K562 (cell line): ENCODE results near the gene ALOX5.

Experiments used
- EP300 ChIP-seq: IDR thresholded peaks from 2 replicates; pipeline ENCODE4 v1.6.1; 2012; ENCODE audit warnings: low read length, improper control_type of control experiment
- ETS2 ChIP-seq: IDR thresholded peaks from 2 replicates; pipeline ENCODE4 v1.6.1; 2016; ENCODE audit warnings: borderline replicate concordance, missing genetic modification characterization, mild to moderate bottlenecking, moderate library complexity, missing compliant biosample characterization; ENCODE audit not compliant: poor library complexity, severe bottlenecking
- HIVEP1 ChIP-seq: fragments of 250-450 bp; sonication (Bioruptor Pico); IDR thresholded peaks from 2 replicates; pipeline ENCODE4 v1.4.0; 2020; ENCODE audit warnings: mild to moderate bottlenecking
- MYNN ChIP-seq, 2 experiments: sonication (generic); formaldehyde crosslinking in 1 of 2; IDR thresholded peaks; 2 replicates each; pipeline versions ENCODE4 v1.5.0 to v1.6.1; 2016 to 2020; ENCODE audit warnings: antibody characterized with exemption in 1 of 2, missing genetic modification reagents in 1 of 2
- NONO ChIP-seq, 2 experiments: fragments of 200-400 bp in 1 of 2; fragments of 450-650 bp in 1 of 2; formaldehyde crosslinking in 1 of 2; IDR thresholded peaks; 2 replicates each; pipeline ENCODE4 v1.6.1; 2017; ENCODE audit warnings: low read depth in 2 of 2, mild to moderate bottlenecking in 2 of 2, moderate library complexity in 2 of 2, low read length in 1 of 2
- PRPF4 ChIP-seq: fragments of 200-400 bp; formaldehyde crosslinking; IDR thresholded peaks from one replicate; pipeline ENCODE4 v1.6.1; 2017; ENCODE audit warnings: low read length, low read depth, mild to moderate bottlenecking; ENCODE audit not compliant: insufficient read depth, poor library complexity, severe bottlenecking
- YY1 ChIP-seq, 3 experiments: IDR thresholded peaks; 2 replicates each; pipeline ENCODE4 v1.6.1; 2011; ENCODE audit warnings: low read length in 2 of 3, mild to moderate bottlenecking in 2 of 3, moderate library complexity in 2 of 3, borderline replicate concordance in 1 of 3, control low read depth in 1 of 3, low read depth in 1 of 3; ENCODE audit not compliant: insufficient read depth in 3 of 3, insufficient replicate concordance in 2 of 3, control insufficient read depth in 1 of 3, insufficient read length in 1 of 3; ENCODE audit errors: extremely low read depth in 1 of 3
- ZFP1 ChIP-seq: fragments of 450-650 bp; formaldehyde crosslinking; IDR thresholded peaks from 2 replicates; pipeline ENCODE4 v1.4.0; 2020; ENCODE audit warnings: mild to moderate bottlenecking, mixed read lengths
- TF ChIP-seq, protein P1 (sequence below): fragments of 450-650 bp; conservative IDR thresholded peaks from 2 replicates; pipeline ENCODE4 v1.6.1; 2016; ENCODE audit warnings: missing genetic modification characterization, low read depth, mild to moderate bottlenecking, control low read depth, missing compliant biosample characterization
- TF ChIP-seq, protein P2 (sequence below), 3 experiments: IDR thresholded peaks in 2 of 3; conservative IDR thresholded peaks in 1 of 3; 2 replicates each; pipeline ENCODE4 v1.5.1; 2011 to 2012; ENCODE audit warnings: low read length in 3 of 3, mild to moderate bottlenecking in 3 of 3, control low read depth in 2 of 3, improper control_type of control experiment in 1 of 3, inconsistent platforms in 1 of 3, low read depth in 1 of 3, mixed read lengths in 1 of 3, moderate library complexity in 1 of 3; ENCODE audit not compliant: insufficient read depth in 2 of 3

DNA sequence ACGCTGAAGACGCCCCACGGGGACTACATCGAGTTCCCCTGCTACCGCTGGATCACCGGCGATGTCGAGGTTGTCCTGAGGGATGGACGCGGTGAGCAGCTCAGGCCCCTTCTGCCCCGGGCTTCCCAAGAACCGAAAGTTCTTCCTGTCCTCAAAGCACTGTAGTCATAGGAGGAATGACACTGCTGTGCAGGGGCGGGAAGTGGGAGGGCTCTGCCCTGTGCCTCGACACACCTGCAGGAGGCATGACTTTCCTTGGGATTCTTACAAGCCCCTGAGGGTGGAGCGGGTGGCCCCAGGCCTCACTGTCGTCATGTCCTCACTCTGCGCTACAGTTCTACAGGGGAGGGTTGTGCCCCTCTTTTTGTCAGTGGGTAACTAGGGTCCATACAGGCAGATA is 8.6 kb downstream of the ALOX5 start:
- TF ChIP-seq PRPF4 (no peak), NONO (IDR thresholded peaks at IDR 0.05; ENCODE audit: low read depth in 2 of 2, low read length in 1 of 2) (no peak), EP300 (no peak), HIVEP1 (CRISPR knock-in tag) (no peak), MYNN (IDR thresholded peaks at IDR 0.05) (no peak), MYNN (CRISPR knock-in tag; IDR thresholded peaks at IDR 0.05) (no peak), ETS2 (tag) (no peak), ZFP1 (CRISPR knock-in tag) (no peak), YY1 (IDR thresholded peaks at IDR 0.05; ENCODE audit: borderline replicate concordance in 1 of 3, control insufficient read depth in 1 of 3, extremely low read depth in 1 of 3, insufficient read depth in 3 of 3, insufficient read length in 1 of 3, insufficient replicate concordance in 2 of 3, low read depth in 1 of 3, low read length in 2 of 3) (no peak)
- TF ChIP-seq, protein P1, sequence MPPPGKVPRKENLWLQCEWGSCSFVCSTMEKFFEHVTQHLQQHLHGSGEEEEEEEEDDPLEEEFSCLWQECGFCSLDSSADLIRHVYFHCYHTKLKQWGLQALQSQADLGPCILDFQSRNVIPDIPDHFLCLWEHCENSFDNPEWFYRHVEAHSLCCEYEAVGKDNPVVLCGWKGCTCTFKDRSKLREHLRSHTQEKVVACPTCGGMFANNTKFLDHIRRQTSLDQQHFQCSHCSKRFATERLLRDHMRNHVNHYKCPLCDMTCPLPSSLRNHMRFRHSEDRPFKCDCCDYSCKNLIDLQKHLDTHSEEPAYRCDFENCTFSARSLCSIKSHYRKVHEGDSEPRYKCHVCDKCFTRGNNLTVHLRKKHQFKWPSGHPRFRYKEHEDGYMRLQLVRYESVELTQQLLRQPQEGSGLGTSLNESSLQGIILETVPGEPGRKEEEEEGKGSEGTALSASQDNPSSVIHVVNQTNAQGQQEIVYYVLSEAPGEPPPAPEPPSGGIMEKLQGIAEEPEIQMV: no peak
- TF ChIP-seq, protein P2, sequence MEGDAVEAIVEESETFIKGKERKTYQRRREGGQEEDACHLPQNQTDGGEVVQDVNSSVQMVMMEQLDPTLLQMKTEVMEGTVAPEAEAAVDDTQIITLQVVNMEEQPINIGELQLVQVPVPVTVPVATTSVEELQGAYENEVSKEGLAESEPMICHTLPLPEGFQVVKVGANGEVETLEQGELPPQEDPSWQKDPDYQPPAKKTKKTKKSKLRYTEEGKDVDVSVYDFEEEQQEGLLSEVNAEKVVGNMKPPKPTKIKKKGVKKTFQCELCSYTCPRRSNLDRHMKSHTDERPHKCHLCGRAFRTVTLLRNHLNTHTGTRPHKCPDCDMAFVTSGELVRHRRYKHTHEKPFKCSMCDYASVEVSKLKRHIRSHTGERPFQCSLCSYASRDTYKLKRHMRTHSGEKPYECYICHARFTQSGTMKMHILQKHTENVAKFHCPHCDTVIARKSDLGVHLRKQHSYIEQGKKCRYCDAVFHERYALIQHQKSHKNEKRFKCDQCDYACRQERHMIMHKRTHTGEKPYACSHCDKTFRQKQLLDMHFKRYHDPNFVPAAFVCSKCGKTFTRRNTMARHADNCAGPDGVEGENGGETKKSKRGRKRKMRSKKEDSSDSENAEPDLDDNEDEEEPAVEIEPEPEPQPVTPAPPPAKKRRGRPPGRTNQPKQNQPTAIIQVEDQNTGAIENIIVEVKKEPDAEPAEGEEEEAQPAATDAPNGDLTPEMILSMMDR (IDR thresholded peaks at IDR 0.05 in 2 of 3, conservative IDR thresholded peaks at IDR 0.05 in 1 of 3; ENCODE audit: insufficient read depth in 2 of 3, low read depth in 1 of 3, low read length in 3 of 3): no peak
